ENCODE measurements around the gene CENPS. TPM values are rescaled to one million over a fixed set of nuclear protein-coding genes. Genes with fewer than 3 reads are reported as not detected.
A peak's percentile ranks its signal among the peaks of the same experiment; 100 is the strongest.

Gene CENPS
- total and polyA plus RNA-seq, 2 of the 13 experiments (the other 11 are each of a cell fraction or from before 2014, with no cell fraction given), result 3.3 to 22.0 TPM

- TF ChIP-seq SRSF1 (optimal IDR thresholded peaks at IDR 0.05; ENCODE audit: low read depth, low read length) (no peak), IKZF1 (IDR thresholded peaks at IDR 0.05) (no peak), ZNF768 (CRISPR knock-in tag; IDR thresholded peaks at IDR 0.05) (0 out of 2 replicates have a peak, but pooled peaks have one; percentile 32), HDAC6 (IDR thresholded peaks at IDR 0.05; ENCODE audit: low read depth, low read length) (no peak), PRPF4 (IDR thresholded peaks at IDR 0.05; ENCODE audit: low read depth, low read length, poor library complexity, severe bottlenecking) (no peak), SNRNP70 (IDR thresholded peaks at IDR 0.05; ENCODE audit: low read depth, low read length) (no peak), RAD21 (CRISPR knock-in tag; IDR thresholded peaks at IDR 0.05) (peak; percentile 96), MED8 (CRISPR knock-in tag; IDR thresholded peaks at IDR 0.05; ENCODE audit: insufficient replicate concordance) (peak; percentile 72), ZNF839 (CRISPR knock-in tag; IDR thresholded peaks at IDR 0.05; ENCODE audit: borderline replicate concordance) (no peak), MBNL3 (CRISPR knock-in tag; conservative IDR thresholded peaks at IDR 0.05) (no peak), ZHX1 (CRISPR knock-in tag; IDR thresholded peaks at IDR 0.05; ENCODE audit: low read depth) (0 out of 2 replicates have a peak, but pooled peaks have one; percentile 67), TBX2 (CRISPR knock-in tag; IDR thresholded peaks at IDR 0.05; ENCODE audit: borderline replicate concordance) (peak; percentile 92), ZNF777 (CRISPR knock-in tag; IDR thresholded peaks at IDR 0.05) (peak; percentile 94), ESRRA (CRISPR knock-in tag; IDR thresholded peaks at IDR 0.05; ENCODE audit: low read depth) (peak; percentile 72), NR2F6 (IDR thresholded peaks at IDR 0.05) (no peak), NR2F6 (CRISPR knock-in tag; IDR thresholded peaks at IDR 0.05) (no peak), SIX1 (CRISPR knock-in tag; IDR thresholded peaks at IDR 0.05; ENCODE audit: borderline replicate concordance) (no peak), HMG20A (CRISPR knock-in tag; IDR thresholded peaks at IDR 0.05; ENCODE audit: borderline replicate concordance) (no peak), ZNF576 (CRISPR knock-in tag; IDR thresholded peaks at IDR 0.05) (no peak), NRL (CRISPR knock-in tag; IDR thresholded peaks at IDR 0.05; ENCODE audit: borderline replicate concordance) (peak; percentile 82), ZNF775 (CRISPR knock-in tag; IDR thresholded peaks at IDR 0.05; ENCODE audit: borderline replicate concordance) (peak; percentile 66; the same call in 1 of the 2 replicates), KAT7 (CRISPR knock-in tag; IDR thresholded peaks at IDR 0.05; ENCODE audit: borderline replicate concordance) (peak; percentile 94; the same call in 1 of the 2 replicates)
- TF ChIP-seq, protein P1, sequence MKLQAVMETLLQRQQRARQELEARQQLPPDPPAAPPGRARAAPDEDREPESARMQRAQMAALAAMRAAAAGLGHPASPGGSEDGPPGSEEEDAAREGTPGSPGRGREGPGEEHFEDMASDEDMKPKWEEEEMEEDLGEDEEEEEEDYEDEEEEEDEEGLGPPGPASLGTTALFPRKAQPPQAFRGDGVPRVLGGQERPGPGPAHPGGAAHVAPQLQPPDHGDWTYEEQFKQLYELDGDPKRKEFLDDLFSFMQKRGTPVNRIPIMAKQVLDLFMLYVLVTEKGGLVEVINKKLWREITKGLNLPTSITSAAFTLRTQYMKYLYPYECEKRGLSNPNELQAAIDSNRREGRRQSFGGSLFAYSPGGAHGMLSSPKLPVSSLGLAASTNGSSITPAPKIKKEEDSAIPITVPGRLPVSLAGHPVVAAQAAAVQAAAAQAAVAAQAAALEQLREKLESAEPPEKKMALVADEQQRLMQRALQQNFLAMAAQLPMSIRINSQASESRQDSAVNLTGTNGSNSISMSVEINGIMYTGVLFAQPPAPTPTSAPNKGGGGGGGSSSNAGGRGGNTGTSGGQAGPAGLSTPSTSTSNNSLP (IDR thresholded peaks at IDR 0.05; ENCODE audit: low read depth, low read length), result peak; percentile 44; the same call in 1 of the 2 replicates
- TF ChIP-seq, protein P2, sequence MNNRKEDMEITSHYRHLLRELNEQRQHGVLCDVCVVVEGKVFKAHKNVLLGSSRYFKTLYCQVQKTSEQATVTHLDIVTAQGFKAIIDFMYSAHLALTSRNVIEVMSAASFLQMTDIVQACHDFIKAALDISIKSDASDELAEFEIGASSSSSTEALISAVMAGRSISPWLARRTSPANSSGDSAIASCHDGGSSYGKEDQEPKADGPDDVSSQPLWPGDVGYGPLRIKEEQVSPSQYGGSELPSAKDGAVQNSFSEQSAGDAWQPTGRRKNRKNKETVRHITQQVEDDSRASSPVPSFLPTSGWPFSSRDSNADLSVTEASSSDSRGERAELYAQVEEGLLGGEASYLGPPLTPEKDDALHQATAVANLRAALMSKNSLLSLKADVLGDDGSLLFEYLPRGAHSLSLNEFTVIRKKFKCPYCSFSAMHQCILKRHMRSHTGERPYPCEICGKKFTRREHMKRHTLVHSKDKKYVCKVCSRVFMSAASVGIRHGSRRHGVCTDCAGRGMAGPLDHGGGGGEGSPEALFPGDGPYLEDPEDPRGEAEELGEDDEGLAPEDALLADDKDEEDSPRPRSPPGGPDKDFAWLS (CRISPR knock-in tag; IDR thresholded peaks at IDR 0.05; ENCODE audit: borderline replicate concordance), result peak; percentile 9; the same call in 1 of the 2 replicates
These were observed at the start of gene CENPS (continued) for GRCh38 chr1:10430216-10431069.
